ENCODE measurements around the gene MAP3K14. TPM values are rescaled to one million over a fixed set of nuclear protein-coding genes. Genes with fewer than 3 reads are reported as not detected.

The MAP3K14 gene
- total RNA-seq, 1 experiment from 2014 or later, result 7.8 TPM

DNA sequence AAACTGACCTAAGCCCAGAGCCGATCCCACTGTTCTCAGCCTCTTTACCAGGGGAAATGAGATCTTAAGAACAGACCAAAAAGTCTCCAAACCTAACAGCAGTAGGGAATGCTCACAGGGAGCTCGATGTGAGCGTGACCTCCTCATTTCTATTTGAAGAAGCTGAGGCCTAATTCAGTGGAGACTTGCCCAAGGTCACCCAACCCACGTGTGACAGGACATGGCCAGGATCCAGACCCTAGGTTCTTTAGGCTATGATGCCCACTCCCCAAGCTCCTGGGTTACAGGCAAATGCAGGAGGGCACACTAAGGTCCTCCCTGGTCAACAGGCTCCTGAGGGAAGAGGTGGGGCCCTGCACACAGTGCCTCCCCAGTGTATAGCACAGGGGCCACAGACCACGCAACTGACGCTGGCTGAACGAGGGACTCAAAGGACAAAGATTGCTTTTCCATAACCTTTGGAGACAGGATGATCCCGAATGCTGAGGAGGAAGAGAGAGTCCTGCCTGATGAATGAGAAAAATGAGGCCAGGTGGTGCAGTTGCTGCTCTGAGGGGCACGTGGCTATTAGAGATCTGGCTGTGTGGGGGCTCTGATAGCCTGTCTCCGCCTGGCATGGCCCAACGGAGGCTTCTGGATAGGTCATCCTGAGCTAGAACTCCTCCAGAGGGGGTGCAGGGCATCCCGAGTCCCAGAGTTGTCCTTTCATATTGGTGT lies 24.0 kb downstream of the MAP3K14 start:
- H2AFZ ChIP-seq (ENCODE audit: low read length), result no peak overlapping the region
- no peak overlapping the region for H3K4ac ChIP-seq (ENCODE audit: low read depth, low read length)
- no peak overlapping the region for H3K9ac ChIP-seq (ENCODE audit: extremely low read depth, insufficient read length, low read length)
- no peaks in the 10 kb centered on the region for H3K9me3 ChIP-seq (ENCODE audit: control insufficient read depth, low read depth, low read length)
- Mint-ChIP-seq H3K27me3 (ENCODE audit: low read depth) (no peaks in the 10 kb centered on the region), H3K4me1 (peaks cover 12 to 17% of the 10 kb centered on the region in 2 experiments), H3K9me3 (no peaks in the 10 kb centered on the region), H3K27ac (peak overlapping the region in 1 of 3 experiments; percentile 92; a peak in 3 of 7 replicates), H3K4me3 (no peak overlapping the region), H3K36me3 (ENCODE audit: insufficient read depth in 1 of 3, low read depth in 3 of 3) (peaks cover 5 to 18% (median 14%) of the 10 kb centered on the region in 3 experiments; a peak in 6 of 7 replicates)
- H4K20me1 ChIP-seq (ENCODE audit: control insufficient read depth, insufficient read depth, insufficient read length), result no peaks in the 10 kb centered on the region
- H3K27me3 ChIP-seq (ENCODE audit: insufficient read depth, low read length), result no peaks in the 10 kb centered on the region
- no peak overlapping the region for H3T11ph ChIP-seq (ENCODE audit: low read length)
- DNase-seq, result no peak
- H2BK20ac ChIP-seq (ENCODE audit: low read depth, low read length, poor library complexity, severe bottlenecking), result no peak overlapping the region
- H4K91ac ChIP-seq (ENCODE audit: insufficient read length, low read depth, low read length), result no peak overlapping the region
- no peak overlapping the region for H4K8ac ChIP-seq (replicated peaks; ENCODE audit: insufficient read length, low read depth, low read length)
- H3K27ac ChIP-seq (ENCODE audit: insufficient read length, low read depth, low read length), result no peak overlapping the region
- no peaks in the 10 kb centered on the region; the same call in 1 of the 2 replicates for H3K4me1 ChIP-seq (ENCODE audit: insufficient read depth, low read length)
- no peak for TF ChIP-seq CTCF (conservative IDR thresholded peaks at IDR 0.05)
- H3K4me2 ChIP-seq (ENCODE audit: insufficient read depth, insufficient read length, low read length), result no peak overlapping the region
- no peak overlapping the region for H2BK5ac ChIP-seq (ENCODE audit: insufficient read length, low read length)
- no peak overlapping the region for H3K56ac ChIP-seq (ENCODE audit: insufficient read length, low read depth, low read length)
- H2BK12ac ChIP-seq (ENCODE audit: insufficient read length, low read depth, low read length), result no peak overlapping the region
- H3K14ac ChIP-seq (ENCODE audit: insufficient read depth, low read length), result no peak overlapping the region
- no peak overlapping the region for H4K5ac ChIP-seq (ENCODE audit: insufficient read length, low read depth, low read length)
- no peak overlapping the region for H3K23ac ChIP-seq (ENCODE audit: insufficient read length, low read depth, low read length)
- no peak overlapping the region for H2BK120ac ChIP-seq (ENCODE audit: low read depth, low read length, poor library complexity, severe bottlenecking)
- H3K79me2 ChIP-seq (ENCODE audit: insufficient read depth, low read length), result no peaks in the 10 kb centered on the region; the same call in 1 of the 2 replicates
- no peak overlapping the region for H3K18ac ChIP-seq (ENCODE audit: insufficient read length, low read depth, low read length)
- WGBS (ENCODE audit: extremely low coverage, insufficient read length, low lambda C conversion rate), result no CpG with 5 or more reads among the region's 12 CpGs
- no peak overlapping the region for H2AK5ac ChIP-seq (ENCODE audit: insufficient read length, low read length)
- no peaks in the 10 kb centered on the region for H3K79me1 ChIP-seq (ENCODE audit: insufficient read depth, low read depth, low read length, poor library complexity, severe bottlenecking)
- no peaks in the 10 kb centered on the region for H3K23me2 ChIP-seq (ENCODE audit: insufficient read length, low read depth, low read length, poor library complexity, severe bottlenecking)
- H2BK15ac ChIP-seq (ENCODE audit: low read depth, low read length), result no peak overlapping the region
